SJCRH30 (cell line): ENCODE data around the gene IER5L. TPM values are rescaled to one million over a fixed set of nuclear protein-coding genes. Genes with fewer than 3 reads are reported as not detected.
A peak's percentile ranks its signal among the peaks of the same experiment; 100 is the strongest.

Experiments
- DNase-seq, 2 experiments: peaks; one replicate each; pipeline ENCODE4 v3.0.0-alpha.2; 2015 to 2020
- H3K27ac ChIP-seq: fragments of 250-450 bp; sonication (Bioruptor Pico); 2 replicates; pipeline ENCODE4 v1.5.1; 2020; ENCODE audit warnings: mild to moderate bottlenecking, moderate library complexity
- H3K27me3 ChIP-seq: fragments of 250-450 bp; sonication (Bioruptor Pico); 2 replicates; pipeline ENCODE4 v1.5.1; 2020; ENCODE audit warnings: mild to moderate bottlenecking, moderate library complexity
- H3K36me3 ChIP-seq: fragments of 250-450 bp; sonication (Bioruptor Pico); 2 replicates; pipeline ENCODE4 v1.5.1; 2020; ENCODE audit warnings: mild to moderate bottlenecking, moderate library complexity
- H3K4me1 ChIP-seq: fragments of 250-450 bp; sonication (Bioruptor Pico); 2 replicates; pipeline ENCODE4 v1.5.1; 2020; ENCODE audit warnings: mild to moderate bottlenecking, moderate library complexity
- H3K4me3 ChIP-seq: fragments of 250-450 bp; sonication (Bioruptor Pico); 2 replicates; pipeline ENCODE4 v1.5.1; 2020; ENCODE audit warnings: mild to moderate bottlenecking, moderate library complexity
- H3K9me3 ChIP-seq: fragments of 250-450 bp; sonication (Bioruptor Pico); replicated peaks from 2 replicates; pipeline ENCODE4 v1.5.1; 2020; ENCODE audit warnings: mild to moderate bottlenecking, moderate library complexity
- total RNA-seq: library from RNA; depleted of rRNA; stranded (reverse); fragments of >200 nt; shearing (Covaris generic); gene quantifications from 2 replicates; pipeline ENCODE4 v1.2.3, GENCODE V29; 2014

IER5L gene
- total RNA-seq, 1 experiment from 2014 or later = 2.8 TPM

GRCh38 chr9:129149442-129149841 lies 28.6 kb downstream of the IER5L start:
- DNase-seq = no peak
- H3K4me1 ChIP-seq = peaks cover 31% of the 10 kb centered on the region
- H3K27me3 ChIP-seq = no peaks in the 10 kb centered on the region
- H3K4me3 ChIP-seq = no peak overlapping the region
- no peak overlapping the region for H3K27ac ChIP-seq
- no peaks in the 10 kb centered on the region for H3K36me3 ChIP-seq
- no peaks in the 10 kb centered on the region for H3K9me3 ChIP-seq

GRCh38 chr9:129148463-129149204 lies 29.4 kb downstream of the IER5L start:
- H3K4me3 ChIP-seq = no peak overlapping the region
- no peaks in the 10 kb centered on the region for H3K27me3 ChIP-seq
- H3K9me3 ChIP-seq = no peaks in the 10 kb centered on the region
- H3K27ac ChIP-seq = no peak overlapping the region
- peaks cover 35% of the 10 kb centered on the region for H3K4me1 ChIP-seq
- no peak for DNase-seq
- no peaks in the 10 kb centered on the region for H3K36me3 ChIP-seq

- peak overlapping the region; percentile 64 for H3K27ac ChIP-seq
- no peak overlapping the region for H3K4me3 ChIP-seq
- no peaks in the 10 kb centered on the region for H3K36me3 ChIP-seq
- DNase-seq = no peak
- H3K4me1 ChIP-seq = peaks cover 55% of the 10 kb centered on the region
- no peaks in the 10 kb centered on the region for H3K27me3 ChIP-seq
- H3K9me3 ChIP-seq = no peaks in the 10 kb centered on the region
These were observed 31.6 kb downstream of the IER5L start for GRCh38 chr9:129146441-129146941.

- DNase-seq = peak; percentile 88 to 91
- Histone ChIP-seq H3K27ac (peak overlapping the region; percentile 64), H3K27me3 (no peaks in the 10 kb centered on the region), H3K9me3 (no peaks in the 10 kb centered on the region), H3K36me3 (no peaks in the 10 kb centered on the region), H3K4me1 (peaks cover 61% of the 10 kb centered on the region), H3K4me3 (no peak overlapping the region)
These were observed 32.2 kb downstream of the IER5L start for GRCh38 chr9:129145841-129146292.

GRCh38 chr9:129145316-129145715 lies 32.7 kb downstream of the IER5L start:
- H3K27me3 ChIP-seq = no peaks in the 10 kb centered on the region
- no peak for DNase-seq
- H3K4me1 ChIP-seq = peaks cover 65% of the 10 kb centered on the region
- H3K9me3 ChIP-seq = no peaks in the 10 kb centered on the region
- no peaks in the 10 kb centered on the region for H3K36me3 ChIP-seq
- H3K27ac ChIP-seq = peak overlapping the region; percentile 64
- no peak overlapping the region for H3K4me3 ChIP-seq

GRCh38 chr9:129143031-129143927 lies 34.8 kb downstream of the IER5L start:
- no peaks in the 10 kb centered on the region for H3K9me3 ChIP-seq
- peak; percentile 77 to 86 for DNase-seq
- H3K4me1 ChIP-seq = peaks cover 64% of the 10 kb centered on the region
- H3K4me3 ChIP-seq = no peak overlapping the region
- H3K27ac ChIP-seq = no peak overlapping the region
- H3K27me3 ChIP-seq = no peaks in the 10 kb centered on the region
- H3K36me3 ChIP-seq = no peaks in the 10 kb centered on the region

- no peak overlapping the region for H3K4me3 ChIP-seq
- H3K27me3 ChIP-seq = no peaks in the 10 kb centered on the region
- peaks cover 62% of the 10 kb centered on the region for H3K4me1 ChIP-seq
- H3K36me3 ChIP-seq = no peaks in the 10 kb centered on the region
- no peak for DNase-seq
- no peak overlapping the region; the same call in 1 of the 2 replicates for H3K27ac ChIP-seq
- H3K9me3 ChIP-seq = no peaks in the 10 kb centered on the region
These were observed 35.7 kb downstream of the IER5L start for GRCh38 chr9:129142138-129142935.

GRCh38 chr9:129141066-129142041 lies 36.7 kb downstream of the IER5L start:
- Histone ChIP-seq H3K27ac (peak overlapping the region; percentile 100), H3K9me3 (no peaks in the 10 kb centered on the region), H3K4me3 (peak overlapping the region; percentile 12; the same call in 1 of the 2 replicates), H3K27me3 (no peaks in the 10 kb centered on the region), H3K4me1 (peaks cover 54% of the 10 kb centered on the region), H3K36me3 (no peaks in the 10 kb centered on the region)
- DNase-seq = peak; percentile 89 to 95

GRCh38 chr9:129140397-129141065 lies 37.5 kb downstream of the IER5L start:
- Histone ChIP-seq H3K36me3 (no peaks in the 10 kb centered on the region), H3K9me3 (no peaks in the 10 kb centered on the region), H3K27me3 (no peaks in the 10 kb centered on the region), H3K4me1 (peaks cover 46% of the 10 kb centered on the region), H3K4me3 (peak overlapping the region; percentile 47), H3K27ac (peak overlapping the region; percentile 100)
- peak; percentile 73 to 76 for DNase-seq

- Histone ChIP-seq H3K4me1 (peaks cover 42% of the 10 kb centered on the region), H3K36me3 (no peaks in the 10 kb centered on the region), H3K9me3 (no peaks in the 10 kb centered on the region), H3K27me3 (no peaks in the 10 kb centered on the region), H3K4me3 (peak overlapping the region; percentile 47), H3K27ac (peak overlapping the region; percentile 100)
- peak; percentile 99 to 100 for DNase-seq
These were observed 38.1 kb downstream of the IER5L start for GRCh38 chr9:129139993-129140396.

- peak overlapping the region; percentile 26 for H3K4me3 ChIP-seq
- no peaks in the 10 kb centered on the region for H3K9me3 ChIP-seq
- H3K36me3 ChIP-seq = no peaks in the 10 kb centered on the region; the same call in 1 of the 2 replicates
- H3K4me1 ChIP-seq = peaks cover 42% of the 10 kb centered on the region
- peak overlapping the region; percentile 100 for H3K27ac ChIP-seq
- H3K27me3 ChIP-seq = no peaks in the 10 kb centered on the region
- DNase-seq = peak; percentile 83 to 93
These were observed 38.6 kb downstream of the IER5L start for GRCh38 chr9:129139233-129139992.

GRCh38 chr9:129138476-129139232 lies 39.4 kb downstream of the IER5L start:
- Histone ChIP-seq H3K9me3 (no peaks in the 10 kb centered on the region), H3K27me3 (no peaks in the 10 kb centered on the region), H3K27ac (no peak overlapping the region), H3K4me1 (peaks cover 38% of the 10 kb centered on the region), H3K36me3 (no peaks in the 10 kb centered on the region; the same call in 1 of the 2 replicates), H3K4me3 (no peak overlapping the region)
- no peak for DNase-seq
